Liver (tissue), 9 donors: ENCODE results near the gene S100G. TPM values are rescaled to one million over a fixed set of nuclear protein-coding genes. Genes with fewer than 3 reads are reported as not detected.

Experiments
- DNase-seq: peaks from one replicate; pipeline ENCODE4 v3.0.0-alpha.2; 2017; ENCODE audit warnings: low spot score
- H3K27ac ChIP-seq, 2 donors: one replicate each; pipeline ENCODE4 v1.7.0; 2013; ENCODE audit warnings: inconsistent platforms in 2 of 2, low read length in 2 of 2, control low read depth in 1 of 2, low read depth in 1 of 2, mild to moderate bottlenecking in 1 of 2
- H3K27me3 ChIP-seq, 4 donors: one replicate each; pipeline versions ENCODE4 v1.6.1 to v1.7.0; 2013; ENCODE audit warnings: low read length in 3 of 4, inconsistent platforms in 1 of 4, mild to moderate bottlenecking in 1 of 4, moderate library complexity in 1 of 4; ENCODE audit not compliant: control insufficient read depth in 4 of 4, insufficient read depth in 4 of 4
- H3K36me3 ChIP-seq, 4 donors: one replicate each; pipeline versions ENCODE4 v1.6.1 to v1.7.0; 2013; ENCODE audit warnings: low read length in 3 of 4, mild to moderate bottlenecking in 3 of 4, low read depth in 1 of 4, moderate library complexity in 1 of 4; ENCODE audit not compliant: control insufficient read depth in 4 of 4, insufficient read depth in 3 of 4
- H3K4me1 ChIP-seq, 4 donors: one replicate each; pipeline versions ENCODE4 v1.6.1 to v1.7.0; 2013; ENCODE audit warnings: low read length in 3 of 4, mild to moderate bottlenecking in 3 of 4, moderate library complexity in 1 of 4; ENCODE audit not compliant: control insufficient read depth in 4 of 4, insufficient read depth in 4 of 4
- H3K4me3 ChIP-seq, 3 donors: one replicate each; pipeline versions ENCODE4 v1.6.1 to v1.7.0; 2013; ENCODE audit warnings: low read length in 3 of 3, control low read depth in 1 of 3, low read depth in 1 of 3, mild to moderate bottlenecking in 1 of 3
- H3K9ac ChIP-seq, 2 donors: one replicate each; pipeline ENCODE4 v1.7.0; 2013; ENCODE audit warnings: low read length in 2 of 2, mild to moderate bottlenecking in 2 of 2, moderate library complexity in 2 of 2, control low read depth in 1 of 2, low read depth in 1 of 2
- H3K9me3 ChIP-seq, 4 donors: one replicate each; pipeline versions ENCODE4 v1.6.1 to v1.7.0; 2013; ENCODE audit warnings: low read length in 3 of 4; ENCODE audit not compliant: control insufficient read depth in 4 of 4
- ATF3 ChIP-seq: IDR thresholded peaks from 2 replicates; pipeline ENCODE4 v1.6.1; 2016; ENCODE audit warnings: antibody characterized with exemption
- EGR1 ChIP-seq, 2 donors: IDR thresholded peaks; 2 replicates each; pipeline ENCODE4 v1.6.1; 2016 to 2018; ENCODE audit warnings: antibody characterized with exemption in 2 of 2, low read depth in 2 of 2
- FOXA1 ChIP-seq: IDR thresholded peaks from 2 replicates; pipeline ENCODE4 v1.6.1; 2016; ENCODE audit warnings: antibody characterized with exemption
- FOXA2 ChIP-seq: IDR thresholded peaks from 2 replicates; pipeline ENCODE4 v1.6.1; 2016; ENCODE audit warnings: antibody characterized with exemption
- GABPA ChIP-seq, 2 donors: IDR thresholded peaks in 1 of 2; conservative IDR thresholded peaks in 1 of 2; 2 replicates each; pipeline ENCODE4 v1.6.1; 2016; ENCODE audit warnings: antibody characterized with exemption in 2 of 2, mild to moderate bottlenecking in 1 of 2, moderate library complexity in 1 of 2
- HNF4A ChIP-seq, 2 donors: conservative IDR thresholded peaks; 2 replicates each; pipeline ENCODE4 v1.6.1; 2016; ENCODE audit warnings: antibody characterized with exemption in 2 of 2, mild to moderate bottlenecking in 2 of 2
- HNF4G ChIP-seq: IDR thresholded peaks from 2 replicates; pipeline ENCODE4 v1.6.1; 2016; ENCODE audit warnings: antibody characterized with exemption
- JUND ChIP-seq, 2 donors: IDR thresholded peaks; 2 replicates each; pipeline ENCODE4 v1.6.1; 2016; ENCODE audit warnings: antibody characterized with exemption in 2 of 2
- NR2F2 ChIP-seq: IDR thresholded peaks from 2 replicates; pipeline ENCODE4 v1.6.1; 2016; ENCODE audit warnings: antibody characterized with exemption
- RAD21 ChIP-seq, 2 donors: IDR thresholded peaks; 2 replicates each; pipeline ENCODE4 v1.6.1; 2016; ENCODE audit warnings: antibody characterized with exemption in 2 of 2, mild to moderate bottlenecking in 2 of 2
- REST ChIP-seq: IDR thresholded peaks from 2 replicates; pipeline ENCODE4 v1.6.1; 2016; ENCODE audit warnings: antibody characterized with exemption, mild to moderate bottlenecking
- RXRA ChIP-seq, 2 donors: IDR thresholded peaks; 2 replicates each; pipeline ENCODE4 v1.6.1; 2017 to 2018; ENCODE audit warnings: antibody characterized with exemption in 2 of 2, mild to moderate bottlenecking in 1 of 2
- SP1 ChIP-seq: IDR thresholded peaks from 2 replicates; pipeline ENCODE4 v1.6.1; 2018; ENCODE audit warnings: antibody characterized with exemption, mild to moderate bottlenecking
- TAF1 ChIP-seq: conservative IDR thresholded peaks from 2 replicates; pipeline ENCODE4 v1.6.1; 2016; ENCODE audit warnings: antibody characterized with exemption, mild to moderate bottlenecking
- YY1 ChIP-seq: IDR thresholded peaks from 2 replicates; pipeline ENCODE4 v1.6.1; 2016; ENCODE audit warnings: antibody characterized with exemption, mild to moderate bottlenecking
- WGBS: extraction: QIAGEN DNeasy Blood & Tissue Kit; methylation state at CpG from one replicate; pipeline ENCODE4 v1.1.7; 2013; 5-methylcytosine and 5-hydroxymethylcytosine counted together
- polyA plus RNA-seq, 2 donors: library from polyadenylated mRNA; stranded (reverse) in 1 of 2; unstranded in 1 of 2; fragments of 200-250 nt in 1 of 2; fragments of >200 nt in 1 of 2; fragmentation: Nextera tagmentation in 1 of 2; extraction: Ambion mirVana in 1 of 2; gene quantifications; one replicate each; pipeline versions ENCODE4 v1.2.1 to v1.2.3, GENCODE V29; 2013 to 2015
- total RNA-seq, 2 donors: library from RNA; depleted of rRNA; stranded (reverse); fragments of >200 nt; gene quantifications; one replicate each; pipeline ENCODE4 v1.2.3, GENCODE V29; 2014
- TF ChIP-seq, protein P1 (sequence below): IDR thresholded peaks from 2 replicates; pipeline ENCODE4 v1.6.1; 2016; ENCODE audit warnings: antibody characterized with exemption
- TF ChIP-seq, protein P2 (sequence below): fragments of 150-350 bp; IDR thresholded peaks from 2 replicates; pipeline ENCODE4 v1.5.1; 2017; ENCODE audit warnings: improper control_type of control experiment, low read depth, low read length; ENCODE audit not compliant: missing input control
- TF ChIP-seq, protein P3 (sequence below): IDR thresholded peaks from 2 replicates; pipeline ENCODE4 v1.6.1; 2016; ENCODE audit warnings: antibody characterized with exemption
- donor health status: healthy.
- donor health status: healthy.
- donor health status: healthy.
- donor health status: healthy.
- donor health status: healthy.

Gene S100G
- total and polyA plus RNA-seq, 4 donors = not detected

GRCh38 chrX:16696956-16697355, 47.0 kb downstream of the S100G start (continued):
- no peak for TF ChIP-seq REST
- no peak for TF ChIP-seq SP1
- TF ChIP-seq YY1 = no peak
- no peak for TF ChIP-seq RXRA (IDR thresholded peaks at IDR 0.05)
- TF ChIP-seq GABPA (IDR thresholded peaks at IDR 0.05 in 1 of 2, conservative IDR thresholded peaks at IDR 0.05 in 1 of 2) = no peak
- no peak for TF ChIP-seq HNF4A (conservative IDR thresholded peaks at IDR 0.05)
- TF ChIP-seq FOXA2 = no peak

DNA sequence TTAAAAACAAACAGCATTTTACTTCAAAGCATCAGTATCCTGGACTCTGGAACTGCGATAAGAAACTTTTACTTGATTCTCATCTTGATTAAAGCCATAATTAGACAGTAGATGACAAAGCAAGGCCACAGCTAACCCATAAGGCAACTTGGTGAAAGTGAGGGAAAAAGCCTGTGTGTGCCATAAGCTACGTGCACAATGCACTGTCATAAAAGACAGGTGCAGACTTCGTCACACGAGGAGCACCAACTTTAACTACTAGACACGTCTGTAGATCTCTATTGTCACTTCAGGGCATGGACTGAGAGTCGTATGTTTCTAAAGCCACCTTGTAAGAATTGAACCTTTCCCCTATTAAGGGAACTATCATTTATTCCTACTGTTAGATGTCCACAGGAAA, 49.4 kb downstream of the S100G start:
- DNase-seq = no peak
- no peak overlapping the region for H3K9ac ChIP-seq
- 93% methylated on average over 6 of the region's 6 CpGs for WGBS

More for the DNA sequence above, 49.4 kb downstream of the S100G start:
- TF ChIP-seq, protein P1, sequence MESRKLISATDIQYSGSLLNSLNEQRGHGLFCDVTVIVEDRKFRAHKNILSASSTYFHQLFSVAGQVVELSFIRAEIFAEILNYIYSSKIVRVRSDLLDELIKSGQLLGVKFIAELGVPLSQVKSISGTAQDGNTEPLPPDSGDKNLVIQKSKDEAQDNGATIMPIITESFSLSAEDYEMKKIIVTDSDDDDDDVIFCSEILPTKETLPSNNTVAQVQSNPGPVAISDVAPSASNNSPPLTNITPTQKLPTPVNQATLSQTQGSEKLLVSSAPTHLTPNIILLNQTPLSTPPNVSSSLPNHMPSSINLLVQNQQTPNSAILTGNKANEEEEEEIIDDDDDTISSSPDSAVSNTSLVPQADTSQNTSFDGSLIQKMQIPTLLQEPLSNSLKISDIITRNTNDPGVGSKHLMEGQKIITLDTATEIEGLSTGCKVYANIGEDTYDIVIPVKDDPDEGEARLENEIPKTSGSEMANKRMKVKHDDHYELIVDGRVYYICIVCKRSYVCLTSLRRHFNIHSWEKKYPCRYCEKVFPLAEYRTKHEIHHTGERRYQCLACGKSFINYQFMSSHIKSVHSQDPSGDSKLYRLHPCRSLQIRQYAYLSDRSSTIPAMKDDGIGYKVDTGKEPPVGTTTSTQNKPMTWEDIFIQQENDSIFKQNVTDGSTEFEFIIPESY = no peak
- no peak for TF ChIP-seq YY1
- TF ChIP-seq JUND (IDR thresholded peaks at IDR 0.05) = no peak
- no peak for TF ChIP-seq RXRA (IDR thresholded peaks at IDR 0.05)
- no peak for TF ChIP-seq GABPA (IDR thresholded peaks at IDR 0.05 in 1 of 2, conservative IDR thresholded peaks at IDR 0.05 in 1 of 2)
- no peak for TF ChIP-seq REST
- no peak for TF ChIP-seq RAD21 (IDR thresholded peaks at IDR 0.05)
- no peak for TF ChIP-seq HNF4G
- TF ChIP-seq, protein P2, sequence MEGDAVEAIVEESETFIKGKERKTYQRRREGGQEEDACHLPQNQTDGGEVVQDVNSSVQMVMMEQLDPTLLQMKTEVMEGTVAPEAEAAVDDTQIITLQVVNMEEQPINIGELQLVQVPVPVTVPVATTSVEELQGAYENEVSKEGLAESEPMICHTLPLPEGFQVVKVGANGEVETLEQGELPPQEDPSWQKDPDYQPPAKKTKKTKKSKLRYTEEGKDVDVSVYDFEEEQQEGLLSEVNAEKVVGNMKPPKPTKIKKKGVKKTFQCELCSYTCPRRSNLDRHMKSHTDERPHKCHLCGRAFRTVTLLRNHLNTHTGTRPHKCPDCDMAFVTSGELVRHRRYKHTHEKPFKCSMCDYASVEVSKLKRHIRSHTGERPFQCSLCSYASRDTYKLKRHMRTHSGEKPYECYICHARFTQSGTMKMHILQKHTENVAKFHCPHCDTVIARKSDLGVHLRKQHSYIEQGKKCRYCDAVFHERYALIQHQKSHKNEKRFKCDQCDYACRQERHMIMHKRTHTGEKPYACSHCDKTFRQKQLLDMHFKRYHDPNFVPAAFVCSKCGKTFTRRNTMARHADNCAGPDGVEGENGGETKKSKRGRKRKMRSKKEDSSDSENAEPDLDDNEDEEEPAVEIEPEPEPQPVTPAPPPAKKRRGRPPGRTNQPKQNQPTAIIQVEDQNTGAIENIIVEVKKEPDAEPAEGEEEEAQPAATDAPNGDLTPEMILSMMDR = no peak
- no peak for TF ChIP-seq TAF1
- no peak for TF ChIP-seq EGR1 (IDR thresholded peaks at IDR 0.05; ENCODE audit: low read depth in 2 of 2)
- TF ChIP-seq FOXA1 = no peak
- TF ChIP-seq HNF4A (conservative IDR thresholded peaks at IDR 0.05) = no peak
- TF ChIP-seq SP1 = no peak
- no peak for TF ChIP-seq FOXA2
- TF ChIP-seq, protein P3, sequence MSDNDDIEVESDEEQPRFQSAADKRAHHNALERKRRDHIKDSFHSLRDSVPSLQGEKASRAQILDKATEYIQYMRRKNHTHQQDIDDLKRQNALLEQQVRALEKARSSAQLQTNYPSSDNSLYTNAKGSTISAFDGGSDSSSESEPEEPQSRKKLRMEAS = no peak
- no peak for TF ChIP-seq ATF3
- no peak for TF ChIP-seq NR2F2
- Histone ChIP-seq H3K9me3 (no peaks in the 10 kb centered on the region), H3K36me3 (peaks cover 0 to 4% (median 0%) of the 10 kb centered on the region in 4 donors), H3K27ac (no peak overlapping the region), H3K27me3 (peaks cover 0 to 2% (median 0%) of the 10 kb centered on the region in 4 donors), H3K4me1 (peaks cover 0 to 5% (median 2%) of the 10 kb centered on the region in 4 donors), H3K4me3 (no peak overlapping the region)
